GM03348 (cell line): ENCODE results near the gene NR2F1.

Experiments
- DNase-seq: peaks from one replicate; pipeline ENCODE4 v3.0.0; 2012; ENCODE audit warnings: low spot score

Gene NR2F1

GRCh38 chr5:93642526-93642925 is 59.5 kb downstream of the NR2F1 start:
- no peak for DNase-seq
